NB4 (cell line): ENCODE results near the gene IBTK.
"Not testable (repeated sequence)": the region's sequence is repeated elsewhere in the genome, so short reads cannot be mapped to it uniquely, and the experiment has no call there.

Source experiments
- DNase-seq: peaks from one replicate; pipeline ENCODE4 v3.0.0; 2010; ENCODE audit warnings: low read depth
- H3K4me3 ChIP-seq: one replicate; pipeline ENCODE4 v1.5.1; 2011; ENCODE audit warnings: mild to moderate bottlenecking, low read depth, low read length, moderate library complexity
- MYC ChIP-seq: IDR thresholded peaks from 2 replicates; pipeline ENCODE4 v1.6.1; 2011; ENCODE audit warnings: low read depth, low read length
- POLR2A ChIP-seq: IDR thresholded peaks from 2 replicates; pipeline ENCODE4 v1.6.1; 2011; ENCODE audit warnings: mild to moderate bottlenecking; ENCODE audit not compliant: insufficient read length; ENCODE audit errors: extremely low read depth
- TF ChIP-seq, protein P1 (sequence below): IDR thresholded peaks from 2 replicates; pipeline ENCODE4 v1.6.1; 2011; ENCODE audit warnings: low read depth, low read length
- TF ChIP-seq, protein P2 (sequence below): IDR thresholded peaks from one replicate; pipeline ENCODE4 v1.5.1; 2012; ENCODE audit warnings: low read depth, low read length

The IBTK gene

DNA sequence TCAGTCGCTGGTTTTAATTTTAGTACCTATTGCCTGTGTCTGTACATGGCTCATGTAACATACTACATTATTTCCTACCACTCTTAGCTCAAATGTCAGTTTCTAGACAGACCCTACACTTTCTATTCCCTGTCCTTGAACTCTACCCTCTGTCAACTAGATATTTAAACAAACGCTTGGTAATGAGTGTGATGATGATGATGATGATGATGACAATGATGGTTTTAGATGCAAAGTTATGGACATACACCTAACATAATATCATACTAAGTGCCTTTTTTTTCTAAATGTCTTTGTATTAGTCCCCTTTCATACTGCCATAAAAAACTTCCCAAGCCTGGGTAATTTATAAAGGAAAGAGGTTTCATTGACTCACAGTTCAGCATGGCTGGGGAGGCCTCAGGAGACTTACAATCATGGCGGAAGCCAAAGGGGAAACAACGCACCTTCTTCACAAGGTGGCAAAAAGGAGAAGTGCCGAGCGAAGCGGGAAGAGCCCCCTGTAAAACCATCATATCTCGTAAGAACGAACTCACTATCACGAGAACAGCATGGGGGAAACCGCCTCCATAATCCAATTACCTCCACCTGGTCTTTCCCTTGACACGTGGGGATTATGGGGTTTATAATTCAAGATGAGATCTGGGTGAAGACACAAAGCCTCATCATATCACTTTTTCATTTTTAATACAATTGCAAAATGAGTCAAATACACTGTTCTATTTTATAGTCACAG lies 87.1 kb downstream of the IBTK start:
- TF ChIP-seq MYC = no peak
- TF ChIP-seq, protein P1, sequence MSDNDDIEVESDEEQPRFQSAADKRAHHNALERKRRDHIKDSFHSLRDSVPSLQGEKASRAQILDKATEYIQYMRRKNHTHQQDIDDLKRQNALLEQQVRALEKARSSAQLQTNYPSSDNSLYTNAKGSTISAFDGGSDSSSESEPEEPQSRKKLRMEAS = no peak
- TF ChIP-seq, protein P2, sequence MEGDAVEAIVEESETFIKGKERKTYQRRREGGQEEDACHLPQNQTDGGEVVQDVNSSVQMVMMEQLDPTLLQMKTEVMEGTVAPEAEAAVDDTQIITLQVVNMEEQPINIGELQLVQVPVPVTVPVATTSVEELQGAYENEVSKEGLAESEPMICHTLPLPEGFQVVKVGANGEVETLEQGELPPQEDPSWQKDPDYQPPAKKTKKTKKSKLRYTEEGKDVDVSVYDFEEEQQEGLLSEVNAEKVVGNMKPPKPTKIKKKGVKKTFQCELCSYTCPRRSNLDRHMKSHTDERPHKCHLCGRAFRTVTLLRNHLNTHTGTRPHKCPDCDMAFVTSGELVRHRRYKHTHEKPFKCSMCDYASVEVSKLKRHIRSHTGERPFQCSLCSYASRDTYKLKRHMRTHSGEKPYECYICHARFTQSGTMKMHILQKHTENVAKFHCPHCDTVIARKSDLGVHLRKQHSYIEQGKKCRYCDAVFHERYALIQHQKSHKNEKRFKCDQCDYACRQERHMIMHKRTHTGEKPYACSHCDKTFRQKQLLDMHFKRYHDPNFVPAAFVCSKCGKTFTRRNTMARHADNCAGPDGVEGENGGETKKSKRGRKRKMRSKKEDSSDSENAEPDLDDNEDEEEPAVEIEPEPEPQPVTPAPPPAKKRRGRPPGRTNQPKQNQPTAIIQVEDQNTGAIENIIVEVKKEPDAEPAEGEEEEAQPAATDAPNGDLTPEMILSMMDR = no peak
- no peak for TF ChIP-seq POLR2A
- no peak overlapping the region for H3K4me3 ChIP-seq
- DNase-seq = no peak

DNA sequence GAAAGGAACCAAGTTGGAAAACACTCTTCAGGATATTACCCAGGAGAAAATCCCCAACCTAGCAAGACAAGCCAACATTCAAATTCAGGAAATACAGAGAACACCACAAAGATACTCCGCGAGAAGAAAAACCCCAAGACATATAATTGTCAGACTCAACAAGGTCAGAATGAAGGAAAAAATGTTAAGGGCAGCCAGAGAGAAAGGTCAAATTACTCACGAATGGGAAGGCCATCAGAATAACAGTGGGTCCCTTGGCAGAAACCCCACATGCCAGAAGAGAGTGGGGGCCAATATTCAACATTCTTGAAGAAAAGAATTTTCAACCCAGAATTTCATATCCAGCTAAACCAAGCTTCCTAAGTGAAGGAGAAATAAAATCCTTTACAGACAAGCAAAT lies 94.8 kb downstream of the IBTK start:
- H3K4me3 ChIP-seq, DNase-seq: not testable (repeated sequence)

DNA sequence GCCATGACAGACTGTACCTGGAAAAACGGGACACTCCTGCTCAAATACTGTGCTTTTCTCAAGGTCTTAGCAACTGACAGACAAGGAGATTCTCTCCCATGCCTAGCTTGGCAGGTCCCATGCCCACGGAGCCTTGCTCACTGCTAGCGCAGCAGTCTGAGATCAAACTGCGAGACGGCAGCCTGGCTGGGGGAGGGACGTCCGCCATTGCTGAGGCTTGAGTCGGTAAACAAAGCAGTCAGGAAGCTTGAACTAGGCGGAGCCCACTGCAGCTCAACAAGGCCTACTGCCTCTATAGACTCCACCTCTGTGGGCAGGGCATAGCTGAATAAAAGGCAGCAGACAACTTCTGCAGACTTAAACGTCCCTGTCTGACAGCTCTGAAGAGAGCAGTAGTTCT lies 96.4 kb downstream of the IBTK start:
- not testable (repeated sequence) for DNase-seq, H3K4me3 ChIP-seq

DNA sequence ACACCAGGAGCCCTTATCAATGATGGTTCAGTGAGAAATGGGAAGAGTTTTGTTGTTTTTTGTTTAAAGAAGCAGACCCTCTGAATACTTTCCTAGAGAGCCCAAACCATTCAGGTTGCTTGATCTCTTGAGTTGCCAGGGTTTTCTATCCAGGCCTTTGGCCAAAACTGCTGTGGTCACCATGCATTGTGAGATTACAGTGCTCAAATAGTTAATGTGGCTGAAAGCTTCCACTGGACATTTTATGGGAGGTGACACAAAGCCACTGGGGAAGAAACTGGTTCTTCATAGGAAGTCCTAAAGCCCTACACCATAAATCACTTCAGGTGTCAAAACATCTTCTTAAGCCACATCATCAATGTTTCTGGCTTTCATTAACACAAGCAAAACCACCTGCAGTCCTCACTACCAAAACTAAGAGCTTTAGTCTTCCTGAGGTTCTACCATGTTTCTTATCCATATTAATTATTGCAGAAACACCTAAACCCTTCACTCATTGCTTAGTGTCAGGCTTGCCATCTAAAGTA lies 101.6 kb downstream of the IBTK start:
- TF ChIP-seq, protein P1 = no peak
- TF ChIP-seq, protein P2 = no peak
- TF ChIP-seq MYC (no peak), POLR2A (no peak)
- no peak overlapping the region for H3K4me3 ChIP-seq
- no peak for DNase-seq

DNA sequence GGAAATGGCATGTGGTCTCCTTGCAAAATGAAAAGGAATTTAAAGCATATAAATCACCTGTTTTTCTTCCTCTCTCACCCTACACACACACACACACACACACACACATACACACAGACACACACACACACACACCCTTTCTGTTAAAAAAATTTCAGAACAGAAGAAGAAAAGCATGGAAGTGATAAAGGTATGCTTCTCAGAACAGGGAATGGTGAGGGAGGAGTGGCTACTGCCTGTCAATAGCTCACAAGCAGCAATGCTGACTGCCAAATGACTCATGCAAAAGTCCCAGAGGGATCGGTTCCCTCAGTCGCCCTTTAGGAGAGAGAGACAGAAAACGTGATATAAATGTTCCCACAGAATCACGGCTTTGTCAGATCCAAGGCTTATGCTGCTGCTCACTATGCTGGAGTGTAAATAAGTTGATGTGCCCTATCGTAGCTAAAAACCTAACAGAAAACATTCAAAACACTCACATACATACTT lies 102.6 kb downstream of the IBTK start:
- peak; percentile 30 for DNase-seq
- TF ChIP-seq, protein P2 = no peak
- TF ChIP-seq, protein P1 = no peak
- TF ChIP-seq MYC (no peak), POLR2A (no peak)
- no peak overlapping the region for H3K4me3 ChIP-seq

DNA sequence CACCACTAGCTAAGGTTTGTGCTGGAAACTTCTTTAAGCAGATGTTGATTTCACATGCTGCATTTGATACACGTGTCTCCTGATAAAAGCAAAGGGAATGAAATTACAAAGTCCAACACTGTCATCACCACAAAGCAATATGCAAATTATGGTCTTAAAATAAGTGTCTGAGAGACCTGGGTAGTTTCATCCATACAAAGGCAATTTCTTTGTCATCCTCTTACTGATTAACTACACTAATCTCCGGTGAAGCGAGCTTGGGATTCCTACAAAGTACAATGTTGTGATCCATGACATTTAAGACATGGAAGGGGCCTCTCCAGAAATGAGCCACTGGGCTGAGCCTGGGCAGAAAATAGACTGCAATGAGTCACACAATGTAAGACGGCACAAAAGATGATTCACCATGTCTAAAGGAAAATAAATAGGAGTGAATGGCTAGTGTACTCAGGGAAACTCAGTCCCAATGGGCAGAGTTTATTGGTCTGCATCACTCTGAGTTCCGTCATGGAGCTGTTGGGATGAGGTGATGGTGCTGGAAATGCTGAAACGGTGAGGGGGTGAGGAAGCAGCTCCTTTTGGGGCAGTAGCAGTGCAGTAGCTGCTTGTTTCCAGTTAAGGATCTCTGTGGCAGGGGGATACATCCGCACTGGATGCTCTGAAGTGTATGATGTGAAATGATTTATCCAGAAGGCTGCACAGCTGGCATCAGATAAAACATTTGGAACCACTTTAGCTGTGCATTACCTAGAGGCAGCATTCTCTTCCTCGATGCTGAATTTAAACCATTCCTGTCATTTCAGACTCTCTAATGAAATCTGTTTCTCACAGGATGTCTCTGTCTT lies 103.3 kb downstream of the IBTK start:
- TF ChIP-seq, protein P1 = no peak
- TF ChIP-seq, protein P2 = no peak
- TF ChIP-seq POLR2A (no peak), MYC (no peak)
- H3K4me3 ChIP-seq = no peak overlapping the region
- peak; percentile 15 for DNase-seq
